MM.1S (cell line): ENCODE measurements around the gene ARRDC2.

Experiments
- CTCF ChIP-seq: fragments of 300-600 bp; sonication (generic); IDR thresholded peaks from 2 replicates; pipeline ENCODE4 v1.5.1; 2016; ENCODE audit warnings: antibody characterized with exemption, low read length, mixed read lengths
- EZH2 ChIP-seq: fragments of 300-600 bp; sonication (generic); optimal IDR thresholded peaks from 2 replicates; pipeline ENCODE3; 2017; ENCODE audit warnings: low read depth, mild to moderate bottlenecking, antibody characterized with exemption, low read length, mixed read lengths
- EZH2phosphoT487 ChIP-seq: fragments of 300-600 bp; sonication (generic); IDR thresholded peaks from 2 replicates; pipeline ENCODE4 v1.6.1; 2018; ENCODE audit warnings: antibody characterized with exemption, low read length

- no peak for TF ChIP-seq EZH2phosphoT487
- TF ChIP-seq CTCF, result no peak
- no peak for TF ChIP-seq EZH2
These were observed 33.4 kb upstream of the ARRDC2 start for GRCh38 chr19:17974551-17974950.
